ENCODE data around the gene CYTH1.

The CYTH1 gene

DNA sequence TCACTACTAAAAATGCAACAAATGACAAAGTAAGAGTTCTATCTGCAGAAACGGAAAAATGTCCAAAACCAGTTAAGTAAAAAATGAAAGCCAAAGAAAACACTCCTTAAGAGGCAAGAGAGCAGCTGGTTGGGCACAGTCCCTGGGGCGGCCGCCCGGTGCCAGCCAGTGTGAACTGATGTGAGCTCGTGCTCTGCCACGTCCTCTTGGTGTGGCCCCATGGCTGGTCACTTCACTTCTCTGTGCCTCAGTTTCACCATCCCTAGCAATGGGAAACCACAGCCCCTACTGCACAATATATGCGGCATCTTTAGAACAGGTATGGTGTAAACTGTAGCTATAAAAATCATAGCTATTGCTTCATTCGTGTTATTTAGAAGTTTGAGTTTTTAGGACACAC lies 37.3 kb upstream of the CYTH1 start:
- no peak overlapping the region for H3K4me3 ChIP-seq (replicated peaks; ENCODE audit: low read depth, low read length)
- TF ChIP-seq, protein P1, sequence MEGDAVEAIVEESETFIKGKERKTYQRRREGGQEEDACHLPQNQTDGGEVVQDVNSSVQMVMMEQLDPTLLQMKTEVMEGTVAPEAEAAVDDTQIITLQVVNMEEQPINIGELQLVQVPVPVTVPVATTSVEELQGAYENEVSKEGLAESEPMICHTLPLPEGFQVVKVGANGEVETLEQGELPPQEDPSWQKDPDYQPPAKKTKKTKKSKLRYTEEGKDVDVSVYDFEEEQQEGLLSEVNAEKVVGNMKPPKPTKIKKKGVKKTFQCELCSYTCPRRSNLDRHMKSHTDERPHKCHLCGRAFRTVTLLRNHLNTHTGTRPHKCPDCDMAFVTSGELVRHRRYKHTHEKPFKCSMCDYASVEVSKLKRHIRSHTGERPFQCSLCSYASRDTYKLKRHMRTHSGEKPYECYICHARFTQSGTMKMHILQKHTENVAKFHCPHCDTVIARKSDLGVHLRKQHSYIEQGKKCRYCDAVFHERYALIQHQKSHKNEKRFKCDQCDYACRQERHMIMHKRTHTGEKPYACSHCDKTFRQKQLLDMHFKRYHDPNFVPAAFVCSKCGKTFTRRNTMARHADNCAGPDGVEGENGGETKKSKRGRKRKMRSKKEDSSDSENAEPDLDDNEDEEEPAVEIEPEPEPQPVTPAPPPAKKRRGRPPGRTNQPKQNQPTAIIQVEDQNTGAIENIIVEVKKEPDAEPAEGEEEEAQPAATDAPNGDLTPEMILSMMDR (IDR thresholded peaks at IDR 0.05; ENCODE audit: low read depth, low read length, missing control alignments): no peak
- DNase-seq (ENCODE audit: extremely low read depth, low read depth): no peak

GRCh38 chr17:78818932-78819331 lies 36.9 kb upstream of the CYTH1 start:
- no peak for DNase-seq (ENCODE audit: extremely low read depth, low read depth)
- H3K4me3 ChIP-seq (replicated peaks; ENCODE audit: low read depth, low read length): no peak overlapping the region
- TF ChIP-seq, protein P1 (IDR thresholded peaks at IDR 0.05; ENCODE audit: low read depth, low read length, missing control alignments): no peak

GRCh38 chr17:78818152-78818846 lies 36.2 kb upstream of the CYTH1 start:
- TF ChIP-seq, protein P1 (IDR thresholded peaks at IDR 0.05; ENCODE audit: low read depth, low read length, missing control alignments): no peak
- no peak overlapping the region for H3K4me3 ChIP-seq (replicated peaks; ENCODE audit: low read depth, low read length)
- DNase-seq (ENCODE audit: extremely low read depth, low read depth): no peak

- H3K4me3 ChIP-seq (replicated peaks; ENCODE audit: low read depth, low read length): no peak overlapping the region
- TF ChIP-seq, protein P1 (IDR thresholded peaks at IDR 0.05; ENCODE audit: low read depth, low read length, missing control alignments): no peak
- no peak for DNase-seq (ENCODE audit: extremely low read depth, low read depth)
Measured at GRCh38 chr17:78817123-78817522, 35.0 kb upstream of the CYTH1 start.

DNA sequence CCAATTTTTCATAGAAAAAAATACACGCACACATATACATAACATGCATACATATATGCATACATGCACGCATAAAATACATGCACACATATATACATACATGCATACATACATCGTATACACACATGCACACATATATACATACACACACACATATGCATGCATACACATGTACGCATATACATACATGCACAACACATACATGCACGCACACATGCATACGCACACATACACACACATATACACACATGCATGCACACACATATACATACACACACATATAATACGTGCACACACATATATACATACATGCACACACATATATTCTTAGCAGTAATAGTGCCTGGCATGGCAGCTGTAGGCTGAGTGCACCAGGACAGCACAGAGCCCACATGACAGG lies 33.6 kb upstream of the CYTH1 start:
- DNase-seq (ENCODE audit: extremely low read depth, low read depth): no peak
- no peak overlapping the region for H3K4me3 ChIP-seq (replicated peaks; ENCODE audit: low read depth, low read length)
- TF ChIP-seq, protein P1 (IDR thresholded peaks at IDR 0.05; ENCODE audit: low read depth, low read length, missing control alignments): no peak

DNA sequence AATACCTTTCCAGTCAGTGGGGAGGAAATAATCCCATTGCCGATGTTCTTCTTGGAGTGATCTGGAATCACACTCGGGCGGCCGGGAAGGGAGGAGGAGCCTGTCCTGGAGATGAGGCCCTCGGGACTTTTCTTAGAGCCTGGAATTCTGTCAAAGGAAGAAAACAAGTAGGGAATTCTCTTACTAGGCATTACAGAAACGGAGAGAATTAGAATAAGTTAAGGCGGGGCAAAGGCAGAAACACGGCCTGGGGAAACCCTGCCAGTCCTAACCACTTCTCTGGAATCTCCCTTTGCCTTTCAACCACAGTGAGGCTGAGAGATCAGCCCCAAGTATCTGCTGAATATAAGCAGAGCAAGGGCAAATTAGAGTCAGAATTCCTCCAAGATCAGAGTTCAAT lies 30.8 kb upstream of the CYTH1 start:
- TF ChIP-seq, protein P1 (IDR thresholded peaks at IDR 0.05; ENCODE audit: low read depth, low read length, missing control alignments): no peak
- DNase-seq (ENCODE audit: extremely low read depth, low read depth): no peak
- no peak overlapping the region for H3K4me3 ChIP-seq (replicated peaks; ENCODE audit: low read depth, low read length)

DNA sequence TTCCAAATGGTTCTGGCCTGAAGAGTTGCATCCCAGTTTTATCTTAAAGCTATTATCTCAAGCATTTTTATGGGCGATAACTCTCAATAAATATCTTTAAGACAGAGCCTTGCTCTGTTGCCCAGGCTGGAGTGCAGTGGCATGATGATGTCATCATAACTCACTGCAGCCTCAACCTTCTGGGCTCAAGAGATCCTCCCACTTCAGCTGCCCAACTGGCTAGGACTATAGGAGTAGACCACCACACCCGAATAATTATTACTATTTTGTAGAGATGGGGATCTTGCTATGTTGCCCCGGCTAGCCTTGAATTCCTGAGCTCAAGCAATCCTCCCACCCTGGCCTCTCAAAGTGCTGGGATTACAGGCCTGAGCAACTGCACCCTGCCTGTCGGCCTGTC lies 26.1 kb upstream of the CYTH1 start:
- TF ChIP-seq, protein P1 (IDR thresholded peaks at IDR 0.05; ENCODE audit: low read depth, low read length, missing control alignments): no peak
- no peak for DNase-seq (ENCODE audit: extremely low read depth, low read depth)

More for the DNA sequence above, 26.1 kb upstream of the CYTH1 start:
- H3K4me3 ChIP-seq (replicated peaks; ENCODE audit: low read depth, low read length): no peak overlapping the region
